Esophagus muscularis mucosa (tissue), 4 donors: ENCODE measurements around the gene CACNA2D2.

ENCODE experiments used
- CTCF ChIP-seq, 3 experiments: fragments of 200-600 bp in 2 of 3; fragments of 450-650 bp in 1 of 3; sonication (generic) in 2 of 3; IDR thresholded peaks; one replicate each; pipeline ENCODE4 v1.5.1; 2017 to 2019; ENCODE audit warnings: antibody characterized with exemption in 3 of 3, mild to moderate bottlenecking in 2 of 3, moderate library complexity in 1 of 3
- EP300 ChIP-seq: sonication (generic); formaldehyde crosslinking; IDR thresholded peaks from one replicate; pipeline ENCODE4 v1.6.1; 2017; ENCODE audit warnings: antibody characterized with exemption
- POLR2A ChIP-seq: fragments of 450-650 bp; IDR thresholded peaks from one replicate; pipeline ENCODE4 v1.6.1; 2017; ENCODE audit warnings: antibody characterized with exemption, moderate library complexity, mild to moderate bottlenecking, low read depth

GRCh38 chr3:50354850-50355249 lies 148.6 kb downstream of the CACNA2D2 start:
- TF ChIP-seq CTCF (IDR thresholded peaks at IDR 0.05) = no peak
- TF ChIP-seq POLR2A = no peak
- no peak for TF ChIP-seq EP300
